WTC11 (cell line): ENCODE data around the gene OR2A5. TPM values are rescaled to one million over a fixed set of nuclear protein-coding genes. Genes with fewer than 3 reads are reported as not detected.
"Not testable (repeated sequence)": the region's sequence is repeated elsewhere in the genome, so short reads cannot be mapped to it uniquely, and the experiment has no call there.

ENCODE experiments used
- ATAC-seq: fragments of 200-7000 bp; cut with Tn5 transposase; 2 replicates; pipeline ENCODE4 v1.10.0; 2021; ENCODE audit warnings: mild to moderate bottlenecking, moderate library complexity
- CTCF ChIA-PET: fragments of 300-600 bp; sonication (Branson Sonifier 250); formaldehyde crosslinking; loops from one replicate; lab custom pipeline; 2021; ENCODE audit warnings: antibody characterized with exemption; lab: Charles Lee
- POLR2A ChIA-PET: fragments of 350-600 bp; sonication (Branson Sonifier 250); formaldehyde crosslinking; loops from one replicate; lab custom pipeline; 2021; ENCODE audit warnings: antibody characterized with exemption; lab: Charles Lee
- DNase-seq: peaks from one replicate; pipeline ENCODE4 v3.0.0; 2021; ENCODE audit warnings: low spot score
- H3K27ac Mint-ChIP-seq: 2 replicates; pipeline ENCODE4 v1.8.0; 2021; ENCODE audit warnings: mixed read lengths
- H3K27me3 Mint-ChIP-seq: 2 replicates; pipeline ENCODE4 v1.8.0; 2021; ENCODE audit warnings: low read depth, mild to moderate bottlenecking, moderate library complexity, mixed read lengths
- H3K36me3 Mint-ChIP-seq: 2 replicates; pipeline ENCODE4 v1.8.0; 2021; ENCODE audit warnings: mixed read lengths
- H3K4me1 Mint-ChIP-seq: 2 replicates; pipeline ENCODE4 v1.8.0; 2022; ENCODE audit warnings: mixed read lengths
- H3K4me3 Mint-ChIP-seq: 2 replicates; pipeline ENCODE4 v1.8.0; 2021; ENCODE audit warnings: mild to moderate bottlenecking, moderate library complexity, mixed read lengths
- H3K9me3 Mint-ChIP-seq: 2 replicates; pipeline ENCODE4 v1.8.0; 2021; ENCODE audit warnings: mixed read lengths
- CTCF ChIP-seq: fragments of 200-600 bp; IDR thresholded peaks from 2 replicates; pipeline ENCODE4 v1.8.0; 2022; ENCODE audit warnings: antibody characterized with exemption
- GRHL2 ChIP-seq: fragments of 250-450 bp; sonication (Bioruptor Pico); IDR thresholded peaks from 2 replicates; pipeline ENCODE4 v1.8.0; 2022; ENCODE audit warnings: mild to moderate bottlenecking, moderate library complexity; ENCODE audit not compliant: insufficient replicate concordance, severe bottlenecking
- IRF2 ChIP-seq: sonication (generic); formaldehyde crosslinking; IDR thresholded peaks from 2 replicates; pipeline ENCODE4 v1.8.0; 2022; ENCODE audit warnings: low read depth, missing genetic modification reagents, borderline replicate concordance
- KAT7 ChIP-seq: sonication (generic); formaldehyde crosslinking; IDR thresholded peaks from 2 replicates; pipeline ENCODE4 v1.8.1; 2023; ENCODE audit warnings: missing genetic modification reagents, mild to moderate bottlenecking, borderline replicate concordance
- NFE2L1 ChIP-seq: sonication (generic); formaldehyde crosslinking; IDR thresholded peaks from 2 replicates; pipeline ENCODE4 v1.8.1; 2023; ENCODE audit warnings: missing genetic modification reagents
- OVOL2 ChIP-seq: fragments of 250-450 bp; sonication (Bioruptor Pico); IDR thresholded peaks from 2 replicates; pipeline ENCODE4 v1.9.0; 2021; ENCODE audit warnings: mild to moderate bottlenecking, borderline replicate concordance
- SOX15 ChIP-seq: fragments of 250-450 bp; sonication (Bioruptor Pico); IDR thresholded peaks from 2 replicates; pipeline ENCODE4 v1.9.0; 2021; ENCODE audit warnings: mild to moderate bottlenecking
- STAT6 ChIP-seq: sonication (generic); formaldehyde crosslinking; conservative IDR thresholded peaks from 2 replicates; pipeline ENCODE4 v1.8.1; 2023; ENCODE audit warnings: mild to moderate bottlenecking, low read depth, missing genetic modification reagents, moderate library complexity
- ZMAT4 ChIP-seq: fragments of 250-450 bp; sonication (Bioruptor Pico); IDR thresholded peaks from 2 replicates; pipeline ENCODE4 v1.9.0; 2021; ENCODE audit warnings: mild to moderate bottlenecking
- ZNF138 ChIP-seq: sonication (generic); formaldehyde crosslinking; conservative IDR thresholded peaks from 2 replicates; pipeline ENCODE4 v1.8.1; 2022; ENCODE audit warnings: mild to moderate bottlenecking, moderate library complexity, missing genetic modification reagents
- ZNF671 ChIP-seq: fragments of 250-450 bp; sonication (Bioruptor Pico); IDR thresholded peaks from 2 replicates; pipeline ENCODE4 v1.8.0; 2021; ENCODE audit warnings: mild to moderate bottlenecking
- ZSCAN18 ChIP-seq: fragments of 250-450 bp; sonication (Bioruptor Pico); IDR thresholded peaks from 2 replicates; pipeline ENCODE4 v2.1.2; 2022; ENCODE audit warnings: mild to moderate bottlenecking, moderate library complexity
- total RNA-seq: library from RNA; stranded (reverse); gene quantifications from 3 replicates; pipeline ENCODE4 v1.2.3, GENCODE V29; 2021

The OR2A5 gene
- total RNA-seq, 1 experiment from 2014 or later, result not detected

GRCh38 chr7:144050093-144050492, 1.3 kb downstream of the OR2A5 start:
- CTCF ChIA-PET, result interaction anchor here (1.1 kb wide), 1 partner anchor 13 kb away, joined by 3 read pairs; no protein-coding TSS in a partner anchor
- Mint-ChIP-seq H3K36me3 (no peaks in the 10 kb centered on the region), H3K4me3 (no peak overlapping the region), H3K4me1 (no peaks in the 10 kb centered on the region), H3K27me3 (no peaks in the 10 kb centered on the region), H3K9me3 (peaks cover 6% of the 10 kb centered on the region), H3K27ac (no peak overlapping the region)
- ATAC-seq, result no peak
- no peak for TF ChIP-seq IRF2 (CRISPR knock-in tag)
- TF ChIP-seq STAT6, result no peak
- TF ChIP-seq ZMAT4 (CRISPR knock-in tag), result no peak
- TF ChIP-seq GRHL2 (CRISPR knock-in tag), result no peak
- DNase-seq, result no peak
- POLR2A ChIA-PET, result no interaction called here

- H3K9me3 Mint-ChIP-seq, H3K27me3 Mint-ChIP-seq, POLR2A ChIA-PET, H3K36me3 Mint-ChIP-seq, CTCF ChIA-PET, ATAC-seq, H3K4me1 Mint-ChIP-seq, DNase-seq, H3K4me3 Mint-ChIP-seq, H3K27ac Mint-ChIP-seq: not testable (repeated sequence)
These were observed 2.1 kb downstream of the OR2A5 start for GRCh38 chr7:144050884-144051283.

- no peak overlapping the region for H3K4me3 Mint-ChIP-seq
- no peak overlapping the region for H3K27ac Mint-ChIP-seq
- H3K36me3 Mint-ChIP-seq, result peaks cover 28% of the 10 kb centered on the region
- peaks cover 42% of the 10 kb centered on the region for H3K9me3 Mint-ChIP-seq
- DNase-seq (no peak), ATAC-seq (no peak)
- ChIA-PET POLR2A (no interaction called here), CTCF (no interaction called here)
- peaks cover 4% of the 10 kb centered on the region; the same call in 1 of the 2 replicates for H3K27me3 Mint-ChIP-seq
- no peak for TF ChIP-seq ZNF138 (CRISPR knock-in tag)
- TF ChIP-seq OVOL2, result no peak
- no peak for TF ChIP-seq KAT7 (CRISPR knock-in tag)
- no peak for TF ChIP-seq SOX15 (CRISPR knock-in tag)
- TF ChIP-seq ZSCAN18 (CRISPR knock-in tag), result no peak
- H3K4me1 Mint-ChIP-seq, result peaks cover 5% of the 10 kb centered on the region; the same call in 1 of the 2 replicates
These were observed 9.2 kb downstream of the OR2A5 start for GRCh38 chr7:144057954-144058353.

GRCh38 chr7:144063710-144064109, 15.0 kb downstream of the OR2A5 start:
- Mint-ChIP-seq H3K9me3 (peaks cover 41% of the 10 kb centered on the region), H3K27ac (no peak overlapping the region), H3K4me3 (no peak overlapping the region), H3K4me1 (peaks cover 7% of the 10 kb centered on the region), H3K36me3 (peaks cover 28% of the 10 kb centered on the region), H3K27me3 (peaks cover 4% of the 10 kb centered on the region; the same call in 1 of the 2 replicates)
- CTCF ChIA-PET, result interaction anchor here (0.6 to 2.4 kb wide), 19 partner anchors 9 to 328 kb away, joined by 3 to 11 read pairs (median 4); partner anchors contain the start of genes OR2A12 and OR2A5
- ATAC-seq (peak; percentile 81), DNase-seq (peak; percentile 45)
- POLR2A ChIA-PET, result no interaction called here
- TF ChIP-seq NFE2L1, result no peak
- no peak for TF ChIP-seq SOX15 (CRISPR knock-in tag)
- 0 out of 2 replicates have a peak, but pooled peaks have one; percentile 29 for TF ChIP-seq ZNF671 (CRISPR knock-in tag)
- TF ChIP-seq CTCF, result peak; percentile 71
- 0 out of 2 replicates have a peak, but pooled peaks have one; percentile 69 for TF ChIP-seq ZSCAN18 (CRISPR knock-in tag)
